Measurements from ENCODE around the gene HUS1.

Gene HUS1

GRCh38 chr7:47950714-47951113 is 28.7 kb downstream of the HUS1 start:
- no peak for DNase-seq (ENCODE audit: low read depth, low spot score)
- ChIA-PET POLR2A (interaction anchor here (0.8 kb wide), 1 partner anchor 180 kb away, joined by 3 read pairs; no protein-coding TSS in a partner anchor), CTCF (interaction anchor here (1.4 to 13.2 kb wide), 3 partner anchors 18 to 205 kb away, joined by 4 to 286 read pairs (median 240); no protein-coding TSS in a partner anchor)
- H3K4me3 ChIP-seq (ENCODE audit: low read depth, low read length) = no peak overlapping the region
- TF ChIP-seq CTCF (IDR thresholded peaks at IDR 0.05; ENCODE audit: insufficient read depth, low read length, missing control alignments) = no peak

GRCh38 chr7:47949703-47950102 is 29.7 kb downstream of the HUS1 start:
- TF ChIP-seq CTCF (IDR thresholded peaks at IDR 0.05; ENCODE audit: insufficient read depth, low read length, missing control alignments) = no peak
- POLR2A ChIA-PET = interaction anchor here (0.8 kb wide), 1 partner anchor 181 kb away, joined by 3 read pairs; no protein-coding TSS in a partner anchor
- CTCF ChIA-PET = interaction anchor here (0.9 to 13.2 kb wide), 4 partner anchors 10 to 206 kb away, joined by 3 to 286 read pairs (median 124); no protein-coding TSS in a partner anchor

DNA sequence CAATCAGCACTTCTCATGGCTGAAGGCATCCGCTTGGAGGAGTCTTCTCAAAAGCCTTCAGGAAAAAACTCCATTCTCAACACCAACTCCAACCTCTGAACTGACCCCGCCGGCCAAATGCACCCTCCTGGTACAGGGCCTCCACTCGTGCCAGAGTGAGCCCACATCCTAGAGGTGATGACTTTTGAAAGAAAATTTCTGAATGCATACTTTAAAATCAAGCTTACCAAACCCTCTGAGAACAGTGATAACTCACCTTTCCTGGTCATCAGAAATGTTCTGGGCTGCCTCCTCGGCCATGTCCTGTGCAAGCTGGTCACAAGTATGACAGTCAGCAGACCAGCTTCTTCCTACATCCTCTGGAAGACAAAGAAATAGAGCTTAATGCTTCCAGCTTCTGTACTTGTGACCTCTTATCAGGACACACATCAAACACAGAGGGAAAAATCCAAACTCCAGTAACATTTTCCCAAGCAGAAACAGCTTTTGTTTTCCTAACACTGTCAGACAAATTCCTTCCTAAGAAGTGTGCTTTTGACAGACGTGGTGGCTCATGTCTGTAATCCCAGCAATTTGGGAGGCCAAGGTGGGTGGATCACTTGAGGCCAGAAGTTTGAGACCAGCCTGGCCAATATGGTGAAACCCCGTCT is 31.1 kb downstream of the HUS1 start, which contains the start of gene PKD1L1:
PKD1L1 (minus strand) TSS at position 326 of the 650 bp plus-strand sequence; CDS start at position 300, 26 bp downstream.
- POLR2A ChIA-PET = no interaction called here
- DNase-seq (ENCODE audit: low read depth, low spot score) = no peak
- no peak for TF ChIP-seq CTCF (IDR thresholded peaks at IDR 0.05; ENCODE audit: insufficient read depth, low read length, missing control alignments)
- CTCF ChIA-PET = interaction anchor here (0.7 to 13.2 kb wide), 9 partner anchors 9 to 208 kb away, joined by 3 to 286 read pairs (median 4); no protein-coding TSS in a partner anchor
- no peak within 1 kb of the TSS for H3K4me3 ChIP-seq (ENCODE audit: low read depth, low read length)

More at GRCh38 chr7:47949703-47950102, 29.7 kb downstream of the HUS1 start:
- H3K4me3 ChIP-seq (ENCODE audit: low read depth, low read length) = no peak overlapping the region
- no peak for DNase-seq (ENCODE audit: low read depth, low spot score)

DNA sequence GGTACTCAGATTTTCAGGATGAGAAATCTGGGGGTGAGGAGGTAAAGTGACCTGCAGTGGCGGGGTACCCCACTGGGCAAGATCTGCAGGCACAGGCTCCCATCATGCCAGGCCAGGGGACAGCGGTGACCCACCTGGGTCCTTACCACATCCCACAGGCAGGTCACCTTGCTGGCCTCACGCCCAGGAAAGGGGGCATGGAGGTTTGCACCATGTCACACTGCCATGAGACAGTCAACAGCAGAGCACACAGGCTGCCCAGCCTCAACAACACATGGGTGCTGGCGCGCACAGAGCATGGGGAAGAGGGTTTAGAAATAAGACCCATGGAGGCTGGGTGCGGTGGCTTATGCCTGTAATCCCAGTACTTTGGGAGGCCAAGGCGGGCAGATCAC is 32.1 kb downstream of the HUS1 start:
- no peak for TF ChIP-seq CTCF (IDR thresholded peaks at IDR 0.05; ENCODE audit: insufficient read depth, low read length, missing control alignments)
- POLR2A ChIA-PET = no interaction called here

DNA sequence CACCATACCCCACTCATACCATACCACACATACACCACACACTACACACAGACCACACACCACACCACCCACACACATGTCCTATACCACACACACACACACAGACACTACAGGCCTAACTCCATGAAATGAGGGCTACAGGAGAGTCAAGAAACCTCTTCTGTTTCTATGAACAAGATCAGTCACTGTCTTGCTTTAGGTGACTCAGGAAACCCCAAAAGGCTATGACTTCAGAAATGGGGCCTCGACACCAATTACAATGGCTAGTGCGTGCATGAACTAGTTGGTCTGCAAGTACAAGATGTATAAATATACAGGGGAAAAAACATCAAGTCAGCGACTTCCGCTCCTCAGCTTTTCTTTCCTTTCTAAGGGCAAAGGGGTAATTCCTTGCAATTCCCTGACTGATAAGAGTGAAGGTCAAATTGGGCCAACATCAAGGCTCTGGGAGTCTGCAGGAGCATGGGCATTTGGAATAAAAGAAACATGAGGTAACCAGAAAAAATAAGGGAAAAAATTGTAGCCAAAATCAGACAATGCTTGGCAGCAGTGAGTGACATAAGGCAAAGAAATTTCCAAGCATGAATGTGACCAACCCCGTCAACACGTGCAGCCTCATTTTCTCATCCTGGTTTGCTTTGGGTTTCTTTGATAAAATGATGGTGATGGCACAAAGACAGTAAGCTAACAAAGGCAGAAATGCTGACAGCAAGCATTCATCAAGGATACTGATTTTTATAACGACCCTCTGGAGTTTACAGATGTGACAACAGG is 32.6 kb downstream of the HUS1 start:
- no peak for DNase-seq (ENCODE audit: low read depth, low spot score)
- H3K4me3 ChIP-seq (ENCODE audit: low read depth, low read length) = no peak overlapping the region
- ChIA-PET POLR2A (no interaction called here), CTCF (interaction anchor here (1.2 to 13.2 kb wide), 4 partner anchors 22 to 677 kb away, joined by 4 to 286 read pairs (median 162); no protein-coding TSS in a partner anchor)
- no peak for TF ChIP-seq CTCF (IDR thresholded peaks at IDR 0.05; ENCODE audit: insufficient read depth, low read length, missing control alignments)

More for the DNA sequence above, 32.1 kb downstream of the HUS1 start:
- CTCF ChIA-PET = interaction anchor here (1.2 to 13.2 kb wide), 5 partner anchors 8 to 677 kb away, joined by 4 to 286 read pairs (median 85); no protein-coding TSS in a partner anchor
- DNase-seq (ENCODE audit: low read depth, low spot score) = no peak
- no peak overlapping the region for H3K4me3 ChIP-seq (ENCODE audit: low read depth, low read length)

Measured in AG04449 (cell line).